ENCODE data around the gene MDFI. TPM values are rescaled to one million over a fixed set of nuclear protein-coding genes. Genes with fewer than 3 reads are reported as not detected.

Gene MDFI
- total RNA-seq, 1 donor from 2014 or later = not detected

DNA sequence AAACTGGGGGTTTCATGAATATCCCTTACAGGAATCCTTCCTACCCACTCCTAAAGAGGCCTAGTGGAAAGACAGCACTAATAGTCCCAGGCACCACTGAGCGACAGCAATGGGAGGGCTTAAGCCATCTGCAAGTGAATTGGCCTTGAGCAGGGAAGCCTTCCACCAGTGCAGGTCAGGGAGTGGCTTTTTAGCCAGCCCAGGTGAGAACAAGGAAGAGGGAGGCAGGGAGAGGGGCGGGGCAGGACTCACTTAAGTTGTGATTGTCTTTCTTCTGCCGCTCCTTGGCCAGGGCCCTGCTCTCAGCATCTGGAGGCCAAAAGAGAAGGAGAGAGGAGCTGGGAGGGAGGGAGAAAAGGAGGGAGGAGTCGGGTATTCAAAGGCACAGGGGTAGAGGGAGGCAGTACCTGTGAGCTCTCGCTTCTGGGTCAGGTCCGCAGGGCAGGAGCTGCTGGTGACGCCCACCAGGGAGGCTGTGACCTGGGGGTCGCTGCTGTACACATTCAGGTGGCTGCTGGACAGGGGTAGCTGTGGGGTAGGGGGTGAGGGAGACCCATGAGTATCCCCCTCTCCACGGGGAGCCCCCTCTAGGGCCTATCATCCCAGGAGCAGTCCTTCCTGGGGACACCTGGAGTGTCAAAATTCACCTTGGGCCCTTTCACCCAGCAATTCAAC is 49.4 kb downstream of the MDFI start:
- H3K4me3 Mint-ChIP-seq = no peak overlapping the region
- H3K4me1 Mint-ChIP-seq (ENCODE audit: low read depth) = peaks cover 6% of the 10 kb centered on the region
- H3K9me3 Mint-ChIP-seq = no peaks in the 10 kb centered on the region
- no peak overlapping the region for H3K27ac Mint-ChIP-seq
- peaks cover 10% of the 10 kb centered on the region for H3K36me3 Mint-ChIP-seq (ENCODE audit: low read depth)
- DNase-seq (ENCODE audit: low spot score) = no peak
- intact Hi-C loops (cut with micrococcal nuclease) = no loop called here
- no peaks in the 10 kb centered on the region for H3K27me3 Mint-ChIP-seq (ENCODE audit: insufficient read depth)

DNA sequence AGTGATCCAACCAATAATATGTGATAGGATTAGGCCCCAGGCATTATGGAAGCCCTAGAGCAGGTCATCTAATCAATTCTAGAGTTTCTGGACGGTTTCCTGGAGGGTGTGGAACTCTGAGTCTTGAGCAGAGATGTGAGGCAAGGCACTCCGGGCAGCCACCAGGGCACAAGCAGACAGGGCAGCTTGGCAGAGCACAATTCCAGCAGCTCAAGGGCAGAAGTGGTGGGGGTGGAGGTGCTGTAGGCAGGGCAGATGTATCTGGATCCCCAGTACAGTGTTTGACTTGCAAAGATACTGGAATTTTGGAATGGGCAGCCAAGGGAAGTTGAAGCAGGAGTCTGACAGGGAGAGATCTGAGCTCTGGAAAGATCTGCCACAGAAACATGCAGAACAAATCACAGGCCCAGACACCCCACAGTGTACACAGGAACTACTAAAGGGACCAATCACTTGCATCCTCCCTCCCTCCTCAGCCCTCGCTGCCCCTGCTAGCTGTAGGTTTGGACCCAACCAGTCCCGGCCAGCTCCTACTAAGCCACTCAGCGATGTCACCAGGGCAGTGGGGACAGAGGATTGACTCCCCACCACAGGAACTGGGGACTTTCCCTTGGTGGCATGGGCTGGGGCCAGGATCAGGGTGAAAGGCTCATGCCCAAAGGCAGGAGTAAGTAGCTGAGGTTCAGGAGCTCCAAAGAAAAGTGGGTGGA is 50.1 kb downstream of the MDFI start:
- Mint-ChIP-seq H3K4me1 (ENCODE audit: low read depth) (peaks cover 6% of the 10 kb centered on the region), H3K9me3 (no peaks in the 10 kb centered on the region), H3K27me3 (ENCODE audit: insufficient read depth) (no peaks in the 10 kb centered on the region), H3K27ac (no peak overlapping the region), H3K36me3 (ENCODE audit: low read depth) (peaks cover 10% of the 10 kb centered on the region), H3K4me3 (no peak overlapping the region)
- intact Hi-C loops (cut with micrococcal nuclease) = no loop called here
- no peak for DNase-seq (ENCODE audit: low spot score)

DNA sequence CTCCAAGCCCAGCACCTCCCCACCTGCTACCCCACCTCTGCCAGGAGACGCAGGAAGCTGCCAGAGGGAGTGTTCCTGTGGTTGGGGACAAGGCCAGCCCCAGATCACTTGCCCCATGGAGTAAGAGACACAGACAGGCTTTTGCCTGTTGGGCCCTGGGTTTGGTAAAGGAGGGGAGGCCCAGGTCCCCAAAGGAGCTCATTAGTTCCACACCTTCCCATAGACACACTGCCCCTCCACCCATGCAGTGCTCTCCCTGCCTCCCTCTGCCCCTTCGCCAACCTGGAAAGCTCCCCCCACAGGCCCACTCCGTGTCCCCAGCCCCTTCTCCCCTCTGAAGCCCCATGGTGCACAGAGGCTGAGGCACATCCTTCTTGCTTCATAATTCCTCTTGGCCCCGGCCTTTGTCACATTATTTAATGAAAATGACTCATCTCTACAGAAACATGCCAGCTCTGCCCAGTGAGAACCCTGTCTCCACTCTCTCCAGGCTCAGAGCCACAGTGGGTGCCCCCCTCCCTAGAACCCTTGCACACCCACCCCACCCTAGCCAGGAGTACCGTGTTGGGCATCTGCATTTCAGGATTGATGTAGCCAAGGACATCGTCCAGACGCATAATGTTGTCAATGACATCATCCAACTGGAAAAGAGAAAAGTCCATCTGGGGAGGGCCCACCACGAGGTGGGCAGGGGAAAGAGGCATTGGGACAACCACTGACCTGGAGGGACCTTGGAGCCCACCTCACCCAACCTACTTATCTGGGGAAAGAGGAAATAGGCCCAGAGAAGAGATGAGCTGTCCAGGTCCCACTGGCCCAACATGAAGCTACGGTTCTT is 51.1 kb downstream of the MDFI start:
- peaks cover 10% of the 10 kb centered on the region for H3K36me3 Mint-ChIP-seq (ENCODE audit: low read depth)
- DNase-seq (ENCODE audit: low spot score) = no peak
- no peaks in the 10 kb centered on the region for H3K27me3 Mint-ChIP-seq (ENCODE audit: insufficient read depth)
- H3K4me3 Mint-ChIP-seq = no peak overlapping the region
- no peaks in the 10 kb centered on the region for H3K4me1 Mint-ChIP-seq (ENCODE audit: low read depth)
- H3K27ac Mint-ChIP-seq = no peak overlapping the region
- intact Hi-C loops (cut with micrococcal nuclease) = no loop called here
- no peaks in the 10 kb centered on the region for H3K9me3 Mint-ChIP-seq

DNA sequence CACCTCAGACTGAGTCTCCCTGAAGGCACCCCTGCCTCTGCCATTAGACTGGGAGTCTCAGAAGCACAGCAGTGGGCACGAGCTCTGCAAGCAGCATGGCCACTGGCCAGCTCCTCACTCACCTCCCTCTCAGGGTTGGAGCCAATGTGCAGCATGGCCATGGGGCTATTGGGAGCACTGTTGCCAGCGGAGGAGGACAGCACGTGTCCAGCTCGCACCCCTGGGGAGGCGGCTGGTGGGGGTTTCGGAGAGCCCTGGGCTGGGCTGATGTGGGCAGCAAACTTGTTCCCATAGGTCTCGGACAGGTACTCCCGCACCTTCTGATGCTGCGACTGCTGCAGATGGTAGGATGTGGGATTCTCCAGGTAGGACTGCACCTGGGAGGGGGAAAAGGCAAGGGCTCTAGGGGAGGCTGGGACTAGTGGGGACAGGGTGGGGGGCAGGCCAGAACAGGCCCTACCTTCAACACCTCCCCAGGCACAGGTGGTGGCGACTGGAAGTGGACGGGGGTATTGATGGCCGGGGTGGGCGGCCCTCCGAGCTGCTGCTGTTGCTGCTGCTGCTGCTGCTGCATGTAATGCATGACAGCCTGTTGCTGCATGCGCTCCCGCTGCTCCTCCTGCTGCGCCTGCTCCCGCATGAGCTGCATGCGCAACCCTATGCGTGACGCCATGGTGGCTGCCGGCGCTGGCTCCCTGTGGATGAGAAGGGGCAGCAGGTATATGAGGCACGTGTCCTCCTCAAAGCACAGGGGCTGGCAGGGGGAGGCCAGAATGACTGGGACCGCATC is 52.5 kb downstream of the MDFI start:
- no peaks in the 10 kb centered on the region for H3K4me1 Mint-ChIP-seq (ENCODE audit: low read depth)
- no peaks in the 10 kb centered on the region for H3K9me3 Mint-ChIP-seq
- no peak for DNase-seq (ENCODE audit: low spot score)
- peaks cover 10% of the 10 kb centered on the region for H3K36me3 Mint-ChIP-seq (ENCODE audit: low read depth)
- H3K27me3 Mint-ChIP-seq (ENCODE audit: insufficient read depth) = no peaks in the 10 kb centered on the region
- no peak overlapping the region for H3K4me3 Mint-ChIP-seq
- H3K27ac Mint-ChIP-seq = no peak overlapping the region
- intact Hi-C loops (cut with micrococcal nuclease) = no loop called here

DNA sequence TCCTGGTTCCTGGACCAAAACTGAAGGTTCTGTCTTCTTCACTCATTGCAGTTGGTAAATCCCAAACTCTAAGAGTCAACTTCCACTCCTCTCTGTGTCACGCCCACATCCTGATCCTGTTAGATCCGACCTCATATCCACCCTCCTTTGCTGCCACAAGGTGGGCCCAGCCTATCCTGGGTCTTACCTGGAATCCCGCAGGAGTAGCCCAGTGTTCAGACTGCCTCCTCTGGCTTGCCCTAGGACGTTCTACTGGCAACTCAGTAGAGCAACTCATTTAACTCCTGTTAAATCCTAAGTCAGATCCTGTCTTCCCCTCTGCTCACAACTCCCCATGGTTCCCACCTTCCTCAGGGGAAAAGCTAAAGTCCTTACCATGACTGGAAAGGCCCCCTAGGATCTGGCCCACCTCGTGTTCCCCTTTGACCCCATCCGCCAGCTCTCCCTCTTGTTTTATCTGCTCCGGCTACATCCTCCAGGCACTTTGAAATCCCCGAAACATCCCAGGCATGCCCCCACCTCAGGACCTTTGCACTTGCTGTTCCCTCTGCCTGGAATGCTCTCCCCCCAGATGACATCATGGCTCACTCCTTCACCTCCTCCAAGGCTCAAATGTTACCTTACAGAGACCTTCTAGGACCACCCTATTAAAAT is 53.3 kb downstream of the MDFI start:
- no peak overlapping the region for H3K4me3 Mint-ChIP-seq
- no peaks in the 10 kb centered on the region for H3K9me3 Mint-ChIP-seq
- H3K27me3 Mint-ChIP-seq (ENCODE audit: insufficient read depth) = no peaks in the 10 kb centered on the region
- peaks cover 10% of the 10 kb centered on the region for H3K36me3 Mint-ChIP-seq (ENCODE audit: low read depth)
- DNase-seq (ENCODE audit: low spot score) = no peak
- intact Hi-C loops (cut with micrococcal nuclease) = no loop called here
- H3K4me1 Mint-ChIP-seq (ENCODE audit: low read depth) = no peaks in the 10 kb centered on the region
- no peak overlapping the region for H3K27ac Mint-ChIP-seq

DNA sequence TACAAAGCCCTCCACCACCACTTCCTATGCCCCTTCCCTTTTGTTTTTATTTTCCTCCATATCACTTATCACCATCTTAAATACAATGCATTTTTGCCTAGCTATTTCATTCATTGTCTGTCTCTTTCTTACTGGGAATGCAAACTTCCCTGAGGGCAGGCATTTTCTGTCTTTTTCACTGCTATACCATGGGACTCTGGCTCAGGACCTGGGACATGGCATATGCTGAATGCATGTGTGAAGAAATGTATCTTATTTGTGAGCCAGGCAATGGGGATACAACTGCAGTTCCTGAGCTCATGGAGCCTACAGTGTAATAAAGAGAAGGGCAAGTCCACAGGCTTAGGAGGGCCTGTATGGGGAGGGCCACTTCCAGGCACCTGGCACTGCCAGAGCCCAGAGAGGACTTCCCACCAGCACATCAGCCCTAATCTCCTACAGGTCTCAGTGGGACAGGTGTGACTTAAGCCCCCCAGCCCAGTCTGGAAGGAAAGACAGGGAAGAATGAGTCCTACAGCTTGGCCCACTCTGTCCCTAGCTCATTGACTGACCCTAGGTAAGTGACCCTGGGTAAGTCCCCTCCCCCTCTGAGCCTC is 53.9 kb downstream of the MDFI start:
- H3K9me3 Mint-ChIP-seq = no peaks in the 10 kb centered on the region
- H3K27me3 Mint-ChIP-seq (ENCODE audit: insufficient read depth) = no peaks in the 10 kb centered on the region
- intact Hi-C loops (cut with micrococcal nuclease) = no loop called here
- H3K27ac Mint-ChIP-seq = no peak overlapping the region
- H3K4me1 Mint-ChIP-seq (ENCODE audit: low read depth) = no peaks in the 10 kb centered on the region
- H3K4me3 Mint-ChIP-seq = no peak overlapping the region
- H3K36me3 Mint-ChIP-seq (ENCODE audit: low read depth) = peaks cover 10% of the 10 kb centered on the region
- no peak for DNase-seq (ENCODE audit: low spot score)

DNA sequence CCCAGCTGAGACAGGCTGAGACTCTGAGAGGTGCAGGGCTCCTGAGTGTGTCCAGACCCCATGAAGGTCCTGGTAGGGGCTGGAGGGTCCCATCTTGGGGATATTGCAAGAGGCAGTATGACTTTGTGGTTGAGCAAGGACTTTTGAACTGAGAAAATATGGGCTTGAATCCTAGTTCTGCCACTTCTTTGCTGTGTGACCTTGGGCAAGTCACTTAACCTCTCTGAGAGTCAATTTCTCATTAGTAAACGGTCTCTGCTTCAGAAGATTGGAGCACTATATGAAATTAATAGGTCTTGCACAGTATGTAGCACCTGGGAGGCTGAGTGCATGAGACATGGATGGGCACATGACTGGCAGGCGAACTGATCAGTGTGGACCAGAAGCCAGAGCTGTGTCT is 54.5 kb downstream of the MDFI start:
- H3K9me3 Mint-ChIP-seq = no peaks in the 10 kb centered on the region
- no peak for DNase-seq (ENCODE audit: low spot score)
- intact Hi-C loops (cut with micrococcal nuclease) = no loop called here
- no peak overlapping the region for H3K4me3 Mint-ChIP-seq
- no peak overlapping the region for H3K27ac Mint-ChIP-seq
- peaks cover 8% of the 10 kb centered on the region for H3K36me3 Mint-ChIP-seq (ENCODE audit: low read depth)
- H3K4me1 Mint-ChIP-seq (ENCODE audit: low read depth) = no peaks in the 10 kb centered on the region
- H3K27me3 Mint-ChIP-seq (ENCODE audit: insufficient read depth) = no peaks in the 10 kb centered on the region

DNA sequence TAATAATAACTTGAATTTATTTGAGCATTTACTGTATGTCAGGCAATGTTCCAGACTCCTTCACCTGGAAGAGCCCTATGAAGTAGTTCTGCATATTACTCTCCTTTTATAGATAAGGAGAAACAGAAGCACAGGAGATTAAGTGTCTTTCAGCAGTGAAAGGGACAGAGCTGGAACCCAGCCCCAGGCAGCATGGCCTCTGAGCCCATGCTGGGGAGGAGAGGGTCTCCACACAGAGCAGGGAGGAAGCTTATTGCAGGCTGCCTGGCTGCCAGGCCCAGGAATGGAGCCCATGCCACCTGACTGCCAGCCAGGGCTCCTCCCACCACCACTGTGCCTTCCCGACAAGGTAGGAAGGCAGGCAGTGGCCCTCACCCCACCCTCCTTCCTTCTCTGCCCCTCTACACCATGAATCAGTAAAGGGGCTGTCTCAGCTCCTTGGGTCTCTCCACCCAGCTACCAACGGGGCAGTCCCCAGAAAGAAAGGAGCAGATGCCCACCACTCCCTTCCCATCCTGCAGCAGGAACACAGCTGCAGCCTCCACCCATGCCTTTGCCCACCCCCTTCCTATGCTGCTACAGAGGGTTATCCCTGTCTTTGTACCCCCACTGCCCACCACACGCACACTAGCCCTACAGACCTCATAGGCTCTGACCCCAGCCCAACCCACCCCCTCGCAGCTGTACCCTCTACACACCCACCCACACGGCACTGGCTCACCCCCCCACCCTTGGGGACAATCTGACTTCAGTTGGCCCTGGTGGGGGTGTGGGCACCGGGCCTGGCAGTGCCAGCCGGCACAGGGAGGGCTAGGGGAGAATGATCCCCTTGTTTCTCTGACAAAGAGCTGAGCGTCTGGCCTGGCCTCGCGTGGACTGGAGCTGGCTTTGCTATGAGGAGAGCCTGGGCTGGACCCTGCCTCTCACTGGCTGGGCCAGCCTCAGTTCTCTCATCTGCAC is 55.3 kb downstream of the MDFI start:
- no peak overlapping the region for H3K27ac Mint-ChIP-seq
- H3K4me1 Mint-ChIP-seq (ENCODE audit: low read depth) = no peaks in the 10 kb centered on the region
- peaks cover 5% of the 10 kb centered on the region for H3K36me3 Mint-ChIP-seq (ENCODE audit: low read depth)
- DNase-seq (ENCODE audit: low spot score) = no peak
- H3K27me3 Mint-ChIP-seq (ENCODE audit: insufficient read depth) = no peaks in the 10 kb centered on the region
- intact Hi-C loops (cut with micrococcal nuclease) = no loop called here
- H3K9me3 Mint-ChIP-seq = no peaks in the 10 kb centered on the region
- H3K4me3 Mint-ChIP-seq = no peak overlapping the region

DNA sequence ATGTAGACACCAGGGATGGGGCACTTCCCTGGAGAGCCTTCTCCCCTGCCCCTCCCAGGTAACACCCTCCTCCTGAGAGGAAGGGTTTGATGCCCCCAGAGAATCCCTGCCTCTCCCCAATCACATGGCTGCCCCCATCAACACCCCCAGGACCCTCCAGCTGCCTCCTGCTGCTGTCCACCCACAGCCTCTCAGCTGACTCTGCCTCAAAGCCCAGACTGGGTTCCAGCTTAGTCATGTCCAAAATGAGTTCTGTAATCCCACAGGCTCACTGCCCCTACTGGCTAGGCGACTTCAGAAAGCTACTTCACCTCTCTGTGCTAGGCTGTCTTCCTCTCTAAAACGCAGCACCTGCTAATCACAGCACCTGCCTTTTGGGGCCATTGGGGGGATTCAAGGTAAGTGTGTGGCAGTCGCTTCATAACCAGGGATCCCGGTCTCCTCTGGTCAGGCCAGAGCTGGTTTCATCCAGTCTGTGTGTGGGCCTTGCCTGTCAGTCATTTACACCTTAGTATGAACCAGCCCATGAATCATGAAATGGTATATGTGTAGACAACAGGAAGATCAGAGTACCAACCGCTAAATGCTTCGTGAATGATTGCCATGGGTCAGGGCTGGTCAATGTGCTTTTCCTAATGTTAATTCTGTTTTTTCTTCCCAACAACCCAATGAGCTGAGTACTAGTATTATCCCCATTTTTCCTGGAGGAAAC is 56.7 kb downstream of the MDFI start:
- Mint-ChIP-seq H3K27ac (no peak overlapping the region), H3K27me3 (ENCODE audit: insufficient read depth) (no peaks in the 10 kb centered on the region), H3K36me3 (ENCODE audit: low read depth) (peaks cover 5% of the 10 kb centered on the region), H3K9me3 (no peaks in the 10 kb centered on the region), H3K4me3 (no peak overlapping the region), H3K4me1 (ENCODE audit: low read depth) (no peaks in the 10 kb centered on the region)
- intact Hi-C loops (cut with micrococcal nuclease) = no loop called here
- no peak for DNase-seq (ENCODE audit: low spot score)

DNA sequence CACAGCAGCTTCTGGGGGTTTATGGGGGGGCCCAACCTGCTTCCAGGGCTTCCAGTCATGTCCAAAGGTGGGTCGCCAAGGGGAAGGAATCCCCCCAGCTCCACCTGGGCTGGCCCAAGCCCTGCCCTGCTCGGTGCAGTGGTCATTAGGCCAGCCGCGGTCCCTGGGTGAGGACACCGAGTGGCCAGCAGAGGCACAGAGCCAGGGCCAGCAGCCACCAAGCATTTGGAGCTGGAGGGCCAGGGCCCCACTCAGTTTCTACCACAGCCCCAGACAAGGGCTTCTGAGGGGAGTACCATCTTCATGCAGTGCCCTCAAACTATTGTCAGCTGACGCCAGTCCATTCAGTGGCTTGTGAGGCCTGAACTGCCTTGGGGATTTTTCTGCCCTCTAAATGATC is 57.6 kb downstream of the MDFI start:
- no peaks in the 10 kb centered on the region for H3K4me1 Mint-ChIP-seq (ENCODE audit: low read depth)
- no peak overlapping the region for H3K27ac Mint-ChIP-seq
- no peak for DNase-seq (ENCODE audit: low spot score)
- H3K36me3 Mint-ChIP-seq (ENCODE audit: low read depth) = peaks cover 5% of the 10 kb centered on the region
- no peaks in the 10 kb centered on the region for H3K9me3 Mint-ChIP-seq
- intact Hi-C loops (cut with micrococcal nuclease) = no loop called here
- no peaks in the 10 kb centered on the region for H3K27me3 Mint-ChIP-seq (ENCODE audit: insufficient read depth)
- H3K4me3 Mint-ChIP-seq = no peak overlapping the region

DNA sequence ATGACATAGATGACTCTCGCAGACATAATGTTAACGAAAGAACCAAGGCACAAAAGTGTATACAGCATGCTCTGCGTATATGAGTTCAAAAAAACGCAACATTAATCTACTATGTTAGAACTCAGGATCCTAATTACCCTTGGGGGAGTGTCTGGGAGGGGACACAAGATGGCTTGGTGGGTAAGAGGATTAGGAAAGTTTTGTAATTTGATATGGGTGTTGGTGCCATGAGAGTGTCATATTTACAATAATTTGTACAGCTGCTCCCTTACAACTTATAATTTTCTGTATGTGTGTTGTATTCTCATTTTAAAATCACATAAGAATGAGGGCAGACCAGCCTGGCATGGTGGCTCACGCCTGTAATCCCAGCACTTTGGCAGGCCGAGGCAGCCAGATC is 58.5 kb downstream of the MDFI start:
- DNase-seq (ENCODE audit: low spot score) = no peak
- no peaks in the 10 kb centered on the region for H3K27me3 Mint-ChIP-seq (ENCODE audit: insufficient read depth)
- H3K9me3 Mint-ChIP-seq = no peaks in the 10 kb centered on the region
- H3K4me1 Mint-ChIP-seq (ENCODE audit: low read depth) = no peaks in the 10 kb centered on the region
- H3K4me3 Mint-ChIP-seq = no peak overlapping the region
- no peak overlapping the region for H3K27ac Mint-ChIP-seq
- intact Hi-C loops (cut with micrococcal nuclease) = no loop called here
- H3K36me3 Mint-ChIP-seq (ENCODE audit: low read depth) = peaks cover 2% of the 10 kb centered on the region
